HG02759 (cell line): Measurements from ENCODE around the gene NEURL1B.
"Not testable (repeated sequence)": the region's sequence is repeated elsewhere in the genome, so short reads cannot be mapped to it uniquely, and the experiment has no call there.

ENCODE experiments used
- ATAC-seq: cut with Tn5 transposase; IDR thresholded peaks from one replicate; pipeline ENCODE4 v1.9.1; 2021; ENCODE audit warnings: mild to moderate bottlenecking, moderate library complexity; ENCODE audit not compliant: unreplicated experiment

The NEURL1B gene

DNA sequence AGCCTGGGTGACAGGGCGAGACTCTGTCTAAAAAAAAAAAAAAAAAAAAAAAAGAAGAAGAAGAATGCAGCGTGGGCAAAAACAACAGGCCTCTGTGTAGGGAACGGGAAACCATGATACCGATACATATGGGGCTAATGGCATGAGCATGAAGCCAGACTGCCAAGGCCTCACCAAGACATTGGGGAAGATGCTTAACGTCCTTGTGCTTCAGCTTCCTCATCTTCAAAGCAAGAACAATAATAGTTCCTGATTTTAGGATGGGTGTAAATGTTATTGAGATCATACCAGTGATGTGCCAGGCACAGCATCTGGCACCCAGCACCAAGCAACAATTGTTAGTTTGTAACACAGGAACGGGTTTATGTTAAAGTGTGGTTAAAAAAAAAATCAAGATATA is 51.4 kb downstream of the NEURL1B start:
- ATAC-seq, result no peak

DNA sequence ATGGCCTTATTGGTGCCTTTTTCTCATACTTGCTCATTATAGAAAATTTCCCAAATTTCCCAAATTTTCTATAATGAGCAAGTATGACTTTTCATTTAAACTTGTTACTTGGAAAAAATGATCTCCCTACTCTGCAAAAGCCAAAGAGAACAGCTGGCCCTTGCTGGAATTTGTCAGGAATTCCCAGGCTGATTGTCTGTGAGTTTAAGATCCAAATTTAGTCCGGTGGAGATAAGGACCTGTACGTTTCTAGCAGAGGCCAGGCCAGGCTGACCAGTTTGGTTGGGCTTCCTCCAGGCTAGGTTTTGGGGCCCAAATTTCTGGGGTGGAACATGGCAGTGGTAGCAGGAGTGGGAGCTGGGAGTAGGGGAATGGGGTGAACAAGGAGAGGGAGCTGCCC is 51.9 kb downstream of the NEURL1B start:
- no peak for ATAC-seq

DNA sequence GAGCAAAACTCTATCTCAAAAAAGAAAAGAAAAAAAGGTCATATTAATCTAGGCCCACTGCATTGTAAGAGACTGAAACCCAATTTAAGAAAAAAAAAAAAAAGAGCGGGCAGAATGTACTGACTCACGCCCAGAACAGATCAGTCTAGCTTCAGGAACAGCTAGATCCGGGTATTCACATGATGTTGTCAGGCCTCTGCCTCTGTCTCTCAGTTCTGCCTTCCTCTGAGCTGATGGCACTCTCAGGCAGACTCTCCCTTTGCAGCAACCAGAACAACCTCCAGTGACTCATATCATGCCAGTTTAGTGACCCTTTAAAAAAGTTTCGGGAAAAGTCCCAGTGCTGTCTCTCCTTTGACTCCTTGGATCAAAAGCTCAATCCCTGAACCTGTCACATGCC is 53.0 kb downstream of the NEURL1B start:
- ATAC-seq, result no peak

DNA sequence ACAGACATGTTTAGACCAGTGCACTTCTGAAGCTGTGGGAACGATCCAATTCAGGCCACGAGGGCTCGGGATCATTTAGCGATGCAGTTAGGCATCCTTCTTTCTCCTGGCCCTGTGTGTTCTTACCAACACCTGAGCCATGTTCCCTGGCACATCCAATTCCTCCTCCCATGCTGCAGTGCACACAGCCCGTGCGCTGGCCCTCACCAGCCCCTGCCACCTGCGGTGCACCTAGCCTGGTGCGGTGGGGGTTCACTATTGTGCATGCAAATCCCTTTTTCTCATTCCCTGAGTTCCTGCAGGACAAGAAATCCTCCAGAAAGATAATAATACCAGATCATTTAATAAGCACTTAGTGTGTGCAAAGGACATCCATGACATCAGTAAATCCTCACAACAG is 53.5 kb downstream of the NEURL1B start:
- ATAC-seq, result no peak

DNA sequence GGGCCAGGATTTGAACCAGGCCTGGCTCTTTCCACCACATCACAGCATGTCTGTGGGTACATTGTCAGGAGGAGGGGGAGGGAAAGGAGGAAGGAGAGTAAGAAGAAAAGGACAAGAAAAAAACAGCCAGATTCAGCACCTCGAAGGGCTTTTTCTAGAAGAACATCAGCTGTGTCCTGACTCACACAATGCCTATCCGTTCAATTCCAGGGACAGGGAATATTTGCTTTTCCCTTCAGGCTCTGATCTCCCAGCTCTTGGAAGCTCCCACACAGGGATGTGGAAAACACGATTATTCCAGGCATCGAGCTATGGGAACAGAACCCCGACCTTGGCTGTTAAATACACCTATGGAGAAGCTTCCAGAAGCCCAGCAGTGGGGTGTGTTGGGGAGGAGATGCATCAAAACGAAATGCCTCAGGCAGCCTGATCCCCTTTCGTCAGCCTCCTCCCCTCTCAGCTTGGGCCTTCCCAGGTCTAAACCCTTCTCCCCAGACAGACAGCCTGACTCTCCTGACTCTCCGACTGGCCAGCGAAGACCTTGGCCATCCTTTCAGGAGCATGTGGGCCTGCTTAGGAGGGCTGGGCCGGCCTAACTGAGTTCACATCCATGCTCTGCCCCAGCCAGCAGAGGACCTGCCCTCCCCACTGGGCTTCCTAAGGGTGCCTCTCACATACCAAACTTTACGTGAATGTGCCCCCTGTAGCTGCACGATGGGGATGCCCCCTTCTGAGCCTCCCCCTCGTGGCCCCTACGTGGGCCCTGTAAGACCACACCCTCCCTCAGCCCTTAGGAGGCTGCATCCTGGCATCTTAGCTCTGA is 54.4 kb downstream of the NEURL1B start:
- no peak for ATAC-seq

DNA sequence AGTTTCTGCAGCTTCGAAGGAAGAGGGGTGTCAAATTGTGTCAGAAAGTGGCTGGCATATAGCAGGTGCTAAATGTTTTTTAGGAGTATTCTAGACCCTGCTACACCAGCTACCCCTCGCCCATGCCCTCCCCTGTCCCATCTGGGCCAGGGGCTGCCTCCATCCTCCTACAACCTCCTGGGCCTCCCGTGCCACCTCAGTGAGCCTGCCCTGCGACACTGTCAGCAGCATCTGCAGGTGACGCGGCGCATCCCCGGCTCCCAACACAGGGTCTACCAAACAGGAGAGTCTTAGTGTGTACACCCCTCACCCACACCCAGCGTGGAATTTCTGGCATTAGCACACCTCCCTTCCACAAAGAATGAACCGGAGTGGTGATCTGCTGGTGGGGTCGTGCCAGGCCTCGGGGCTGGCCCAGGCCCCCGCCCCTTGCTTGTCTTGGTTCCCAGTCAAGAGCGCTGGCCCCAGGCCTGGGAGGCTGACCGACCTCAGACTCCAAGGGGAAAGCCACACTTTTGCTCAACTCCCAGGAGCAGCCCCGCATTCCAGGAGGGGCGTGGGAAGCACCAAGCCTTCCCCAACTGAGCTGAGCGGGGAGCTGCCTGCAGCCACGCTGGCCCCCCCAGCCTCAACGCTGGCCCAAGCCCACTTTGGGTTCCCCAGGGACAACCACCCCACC is 55.2 kb downstream of the NEURL1B start:
- no peak for ATAC-seq

DNA sequence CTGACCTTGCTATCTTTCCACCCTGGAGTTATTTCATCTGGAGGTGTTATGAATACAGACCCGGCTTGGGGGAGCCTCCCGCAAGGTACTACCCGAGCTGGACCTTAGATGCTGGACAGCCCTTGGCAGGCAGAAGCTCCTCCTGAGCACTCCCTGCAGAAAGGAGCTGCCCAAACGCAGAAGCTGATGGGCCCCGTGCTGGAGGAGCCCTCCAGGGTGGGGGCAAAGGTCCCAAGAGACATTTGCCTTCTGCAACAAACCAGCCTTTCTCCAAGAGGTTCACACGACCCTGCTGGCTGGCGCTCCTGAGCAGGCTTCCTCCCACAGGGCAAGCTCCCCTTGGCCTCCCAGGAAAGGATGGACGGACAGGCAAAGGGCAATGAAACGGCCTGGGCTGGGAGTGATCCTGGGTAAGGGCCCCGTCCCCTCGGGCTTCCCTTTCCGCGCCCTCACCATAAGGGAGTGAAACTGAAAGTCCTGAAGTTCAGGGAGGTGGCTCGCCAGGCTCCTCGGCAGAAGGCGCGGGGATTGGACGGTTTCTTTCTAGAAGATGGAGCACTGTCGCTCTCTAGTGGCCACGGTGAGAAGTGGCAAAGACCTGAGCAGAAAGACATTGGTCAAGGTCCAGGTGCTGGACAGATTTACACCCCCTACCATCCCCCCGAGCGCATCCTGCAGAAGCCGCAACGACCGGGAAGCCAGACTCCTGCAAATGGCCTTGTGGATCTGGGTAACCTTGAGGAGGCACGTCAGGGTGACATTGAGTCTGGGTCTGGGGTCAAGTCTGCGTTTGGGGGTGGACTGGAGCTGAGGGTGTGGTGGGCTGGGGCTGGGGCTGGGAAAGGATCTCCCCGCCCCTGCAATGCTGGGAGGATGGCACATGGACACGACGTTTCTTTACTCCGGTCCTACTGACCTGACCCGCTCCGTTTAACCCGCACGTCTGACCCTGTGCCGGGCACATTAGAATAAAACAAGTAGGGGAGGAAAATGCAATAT is 56.4 kb downstream of the NEURL1B start:
- peak; percentile 87 for ATAC-seq

DNA sequence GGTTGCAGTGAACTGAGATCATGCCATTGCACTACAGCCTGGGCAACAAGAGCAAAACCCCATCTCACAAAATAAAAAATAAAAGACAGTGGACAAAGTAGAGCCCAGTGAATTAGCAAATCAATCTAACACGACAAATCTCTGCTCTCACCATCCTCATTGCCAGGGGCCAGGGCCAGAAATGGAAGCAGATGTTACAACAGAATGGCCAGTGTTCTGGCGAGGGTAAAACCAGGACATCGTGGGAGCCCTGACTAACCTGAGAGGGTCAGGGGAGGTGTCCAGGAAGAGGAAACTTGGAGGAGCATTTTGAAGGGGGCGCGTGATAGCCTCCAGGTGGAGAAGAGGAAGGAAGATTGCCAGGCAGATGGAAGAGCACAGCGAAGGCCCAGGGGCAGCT is 58.4 kb downstream of the NEURL1B start:
- no peak for ATAC-seq

DNA sequence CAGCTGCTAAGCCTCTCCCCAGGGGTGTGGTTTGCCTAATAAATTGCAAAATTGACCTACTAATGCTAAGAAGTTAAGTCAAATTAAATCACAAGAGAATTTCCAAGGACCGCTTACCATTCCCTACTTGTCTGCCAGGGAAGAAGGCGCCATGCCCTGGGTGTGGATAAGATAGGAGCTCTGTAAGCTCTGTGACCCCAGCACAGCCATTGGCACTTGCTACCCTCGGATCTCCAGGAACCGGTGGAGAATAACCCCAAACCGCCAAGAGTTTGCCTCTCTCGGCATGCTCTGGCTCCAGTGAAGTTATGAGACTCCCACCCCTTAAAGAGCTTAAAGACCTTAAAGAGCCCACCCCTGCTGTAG is 58.9 kb downstream of the NEURL1B start:
- ATAC-seq, result no peak

DNA sequence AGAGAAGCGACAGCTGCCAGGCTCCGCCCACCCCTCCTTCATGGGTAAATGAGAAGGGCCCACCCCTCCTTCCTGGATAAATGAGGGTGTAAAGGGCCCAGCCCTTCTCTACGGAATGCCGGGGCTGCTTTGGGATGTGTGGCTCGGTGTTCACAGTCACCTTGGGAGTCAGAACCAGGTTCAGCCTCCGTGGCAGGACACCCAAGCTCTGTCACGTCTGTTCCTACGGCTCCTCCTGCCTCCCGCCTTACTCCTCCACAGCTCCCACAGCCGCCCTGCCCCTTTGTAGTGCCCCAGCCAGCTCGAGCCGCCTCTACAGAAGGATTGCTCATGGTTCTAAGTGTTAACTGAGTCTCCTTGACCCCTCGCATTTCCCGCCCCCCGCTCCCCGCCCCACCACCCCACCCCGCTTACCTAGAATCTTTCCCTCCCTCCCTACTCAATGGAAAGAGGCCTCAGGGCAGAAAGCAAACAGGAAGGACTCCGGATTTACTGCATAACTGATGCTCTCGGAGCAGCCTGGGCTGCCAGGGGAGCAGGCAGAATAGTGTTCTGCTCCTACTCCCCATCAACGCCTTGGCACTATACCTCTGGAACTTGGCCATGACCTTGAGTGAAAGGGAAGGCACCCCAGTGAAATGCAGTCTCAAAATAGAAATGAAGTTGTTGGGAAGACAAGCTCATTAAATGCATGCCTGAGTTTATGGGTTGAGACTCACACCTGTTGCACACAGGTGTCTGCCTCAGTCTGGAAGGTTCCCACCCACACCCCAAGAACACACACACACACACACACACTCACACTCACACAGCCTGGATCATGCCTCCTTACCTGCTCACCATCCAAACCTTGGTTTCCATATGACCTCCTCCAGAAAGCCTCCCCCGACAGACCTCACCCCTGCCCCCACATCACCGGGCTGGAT is 59.6 kb downstream of the NEURL1B start:
- no peak for ATAC-seq

DNA sequence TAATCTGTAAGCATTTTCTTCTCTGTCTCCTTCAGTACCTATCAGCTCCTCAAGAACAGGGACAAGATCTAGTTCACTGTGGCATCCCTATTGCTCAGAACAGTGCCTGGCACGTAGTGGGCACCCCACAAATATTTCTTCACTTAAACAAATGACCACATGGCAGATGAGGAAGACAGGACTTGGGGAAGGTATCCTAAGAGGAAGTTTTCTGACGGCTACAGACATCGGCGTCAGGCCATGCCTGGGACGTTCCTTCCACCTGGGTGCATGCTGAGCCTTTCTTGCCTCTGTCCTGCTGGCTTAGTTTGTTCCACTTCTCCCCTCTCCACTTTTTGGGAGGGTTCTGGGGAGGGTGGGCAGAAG is 60.2 kb downstream of the NEURL1B start:
- ATAC-seq, result no peak

DNA sequence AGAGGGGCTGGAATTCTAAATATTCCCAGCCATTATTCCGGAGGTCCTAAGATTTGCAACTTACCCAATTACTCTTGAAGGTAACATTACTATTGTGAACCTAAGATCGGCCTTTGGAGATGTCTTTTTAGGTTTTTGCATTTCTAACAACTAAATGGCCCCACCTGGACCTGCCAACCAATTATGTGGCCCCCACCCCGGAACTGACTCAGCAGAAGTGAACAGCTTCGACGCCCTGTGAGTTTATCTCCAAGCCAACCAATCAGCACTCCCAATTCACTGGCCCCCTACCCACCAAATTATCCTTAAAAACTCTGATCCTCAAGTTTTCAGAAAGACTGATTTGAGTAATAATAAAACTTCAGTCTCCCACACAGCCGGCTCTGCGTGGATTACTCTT is 62.9 kb downstream of the NEURL1B start:
- no peak for ATAC-seq

DNA sequence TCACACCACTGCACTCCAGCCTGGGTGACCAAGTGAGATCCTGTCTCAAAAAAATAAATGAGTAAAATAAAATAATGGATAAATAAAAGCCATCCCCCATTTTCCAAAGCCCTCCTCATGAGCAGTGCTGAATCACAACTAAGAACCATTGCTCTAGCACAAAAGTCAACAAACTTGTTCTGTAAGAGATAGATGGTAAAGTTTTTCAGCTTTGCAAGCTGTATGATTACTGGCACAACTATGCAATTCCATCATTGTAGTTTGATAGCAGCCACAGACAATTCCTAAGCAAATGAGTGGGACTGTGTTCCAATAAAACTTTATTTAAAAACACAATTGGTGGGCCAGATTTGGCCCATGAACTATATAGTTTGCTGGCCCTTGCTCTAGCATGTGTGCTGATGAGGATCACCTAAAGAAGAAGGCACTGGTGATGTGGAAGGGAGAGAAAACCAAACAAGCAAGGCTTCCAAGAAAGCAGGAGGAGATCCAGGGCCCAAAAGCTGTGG is 64.6 kb downstream of the NEURL1B start:
- ATAC-seq, result no peak

DNA sequence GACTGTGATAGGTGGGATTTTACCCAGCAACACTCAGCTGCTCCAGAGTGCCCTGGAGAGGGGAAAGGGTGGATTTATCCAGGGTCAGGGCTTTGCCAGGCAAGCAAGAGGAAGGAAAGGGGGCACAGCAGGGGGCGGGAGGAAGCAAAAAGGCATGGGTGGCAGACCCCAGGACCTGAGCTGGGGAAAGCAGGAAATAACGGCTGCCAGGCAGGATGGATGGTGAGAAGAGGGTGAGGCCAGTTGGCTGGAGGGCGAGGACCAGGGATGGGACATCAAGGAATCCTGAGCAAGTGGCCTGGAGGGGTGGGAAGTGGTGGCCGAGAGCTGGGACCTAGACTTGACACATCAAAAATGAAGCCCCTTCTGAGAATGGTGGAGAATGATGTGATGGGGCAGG is 65.7 kb downstream of the NEURL1B start:
- no peak for ATAC-seq

DNA sequence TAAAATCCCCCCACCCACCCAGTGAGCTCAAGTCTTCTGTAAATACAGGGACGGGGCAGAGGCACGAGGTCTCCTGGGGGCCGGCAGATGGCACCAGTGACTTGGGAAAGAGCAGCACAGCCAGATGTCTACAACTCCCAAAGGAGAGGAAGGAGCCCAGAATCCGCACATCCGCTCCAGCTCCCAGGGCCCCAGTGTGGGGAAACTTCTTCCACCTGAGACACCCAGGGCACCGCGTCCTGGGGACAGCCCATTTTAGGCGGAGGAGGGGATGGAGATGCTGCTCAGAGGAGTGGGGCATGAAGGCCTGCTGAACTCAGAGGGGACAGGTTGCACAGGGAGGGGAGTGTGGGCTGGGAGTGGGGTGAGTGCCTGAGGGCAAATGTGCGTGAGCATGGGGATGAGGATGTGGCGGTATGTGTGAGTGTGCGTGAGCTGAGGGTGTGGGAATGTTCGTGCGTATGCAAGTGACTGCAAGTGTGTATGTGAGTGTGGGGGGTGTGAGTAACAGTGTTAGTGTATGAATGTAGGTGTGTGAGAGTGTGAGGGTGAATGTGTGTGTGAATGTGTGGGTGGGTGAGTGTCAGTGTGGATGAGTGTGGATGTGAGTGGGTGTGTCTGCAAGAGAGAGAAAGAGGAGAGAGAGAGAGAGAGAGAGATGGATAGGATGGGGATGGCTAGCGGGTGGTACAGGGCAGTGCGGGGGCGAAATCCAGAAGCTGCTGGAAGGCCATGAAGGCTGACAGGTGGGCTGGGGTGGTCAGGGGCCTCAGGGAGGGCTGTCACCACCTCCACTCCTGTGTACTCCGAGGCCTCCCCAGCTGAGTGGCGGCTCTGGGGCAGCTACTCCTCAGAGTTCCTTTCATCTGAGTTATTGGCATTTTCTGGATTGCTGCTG is 66.5 kb downstream of the NEURL1B start:
- no peak for ATAC-seq

DNA sequence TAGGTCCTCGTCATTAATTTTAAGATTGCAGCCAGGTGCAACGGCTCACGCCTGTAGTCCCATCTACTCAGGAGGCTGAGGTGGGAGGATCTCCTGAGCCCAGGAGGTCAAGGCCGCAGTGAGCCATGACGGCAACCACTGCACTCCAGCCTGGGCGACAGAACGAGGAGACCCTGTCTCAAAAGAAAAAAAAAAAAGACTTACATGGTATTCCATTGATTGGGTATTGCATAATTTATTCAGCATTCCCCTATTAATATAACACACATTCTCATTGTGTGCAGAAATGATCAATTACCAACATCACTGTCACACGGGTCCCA is 67.1 kb downstream of the NEURL1B start:
- no peak for ATAC-seq

DNA sequence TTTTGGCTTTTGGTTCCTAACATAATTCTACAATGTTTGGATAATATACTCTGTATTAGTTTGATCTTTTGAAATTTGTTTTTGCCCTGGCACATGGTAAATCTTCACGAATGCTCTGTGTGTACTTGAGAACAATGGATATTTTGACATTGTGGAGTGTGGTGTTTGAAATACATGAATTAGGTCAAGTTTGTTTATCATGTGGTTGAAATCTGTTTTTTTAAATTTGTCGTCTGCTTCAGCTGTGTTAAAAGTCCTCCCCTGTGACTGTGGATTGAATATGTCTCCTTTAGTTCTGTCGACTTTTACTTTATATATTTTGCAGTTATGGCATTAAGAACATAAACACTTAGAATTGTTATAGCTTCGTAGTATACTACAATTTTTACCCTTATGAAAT is 69.6 kb downstream of the NEURL1B start:
- ATAC-seq, result no peak

DNA sequence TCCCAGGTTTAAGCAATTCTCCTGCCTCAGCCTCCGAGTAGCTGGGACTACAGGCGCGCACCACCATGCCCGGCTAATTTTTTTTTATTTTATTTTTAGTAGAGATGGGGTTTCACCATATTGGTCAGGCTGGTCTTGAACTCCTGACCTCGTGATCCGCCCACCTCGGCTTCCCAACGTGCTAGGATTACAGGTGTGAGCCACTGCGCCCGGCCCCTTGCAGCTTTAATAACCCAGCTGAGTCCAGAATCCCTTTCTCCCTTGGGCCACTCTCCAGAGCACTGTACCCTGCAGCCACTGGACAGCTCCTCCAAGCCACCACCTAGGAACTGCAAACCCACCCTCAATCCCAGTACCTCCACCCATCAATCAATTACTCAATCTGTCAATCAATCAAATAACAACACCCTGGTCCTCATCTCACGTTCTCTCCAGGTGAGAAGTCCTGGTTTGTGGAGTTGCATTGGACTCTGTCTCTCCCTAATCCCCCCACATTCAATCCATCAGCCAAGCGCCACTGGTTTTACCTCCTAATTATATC is 70.3 kb downstream of the NEURL1B start:
- not testable (repeated sequence) for ATAC-seq

DNA sequence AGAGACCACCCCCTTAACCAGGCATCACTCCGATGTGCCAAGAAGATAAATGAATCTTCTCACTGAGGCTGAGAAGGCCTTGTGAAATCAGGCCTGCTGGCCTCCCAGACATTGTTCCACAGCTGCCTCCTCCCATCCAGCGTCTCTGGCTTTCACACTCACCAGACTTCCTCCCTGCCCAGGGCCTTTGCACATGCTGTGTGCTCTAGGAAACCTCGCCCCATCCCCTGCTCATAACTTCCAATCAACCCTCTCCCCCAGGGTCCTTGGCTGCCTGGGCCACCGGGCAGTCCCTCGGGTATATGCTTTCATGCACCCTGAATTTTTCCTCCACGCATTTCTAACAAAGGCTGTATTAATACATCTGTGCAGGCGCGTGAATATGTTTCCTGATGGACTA is 71.5 kb downstream of the NEURL1B start:
- no peak for ATAC-seq
